Heart right ventricle (tissue), 16 donors: ENCODE measurements around the gene PSMC3. TPM values are rescaled to one million over a fixed set of nuclear protein-coding genes. Genes with fewer than 3 reads are reported as not detected.

Source experiments
- ATAC-seq, 8 donors: fragments of 200-7000 bp; cut with Tn5 transposase; one replicate each; pipeline ENCODE4 v1.9.1; 2020; ENCODE audit warnings: mild to moderate bottlenecking in 8 of 8, moderate library complexity in 8 of 8, moderate number of reproducible peaks in 1 of 8
- DNase-seq, 2 donors: peaks; one replicate each; pipeline ENCODE4 v3.0.0-alpha.2; 2020
- H3K27ac ChIP-seq, 10 donors: fragments of 200-600 bp; sonication (generic) in 2 of 10; one replicate each; pipeline versions ENCODE4 v1.5.0 to v1.8.0; 2020 to 2022; ENCODE audit warnings: mild to moderate bottlenecking in 3 of 10
- H3K27me3 ChIP-seq, 7 donors: fragments of 200-600 bp; one replicate each; pipeline ENCODE4 v1.8.0; 2021 to 2022; ENCODE audit warnings: mild to moderate bottlenecking in 2 of 7
- H3K36me3 ChIP-seq, 9 donors: fragments of 200-600 bp; sonication (generic) in 1 of 9; one replicate each; pipeline versions ENCODE4 v1.5.0 to v1.8.0; 2020 to 2022; ENCODE audit warnings: mild to moderate bottlenecking in 2 of 9
- H3K4me1 ChIP-seq, 9 donors: fragments of 200-600 bp; sonication (generic) in 1 of 9; one replicate each; pipeline versions ENCODE4 v1.5.0 to v1.8.0; 2020 to 2022; ENCODE audit warnings: mild to moderate bottlenecking in 4 of 9
- H3K4me3 ChIP-seq, 10 donors: fragments of 200-600 bp; sonication (generic) in 2 of 10; one replicate each; pipeline versions ENCODE4 v1.5.0 to v1.8.0; 2020 to 2022; ENCODE audit warnings: mild to moderate bottlenecking in 7 of 10, moderate library complexity in 2 of 10
- H3K9me3 ChIP-seq, 11 donors: fragments of 200-600 bp in 10 of 11; sonication (generic) in 2 of 11; one replicate each; pipeline versions ENCODE4 v1.5.0 to v1.8.0; 2013 to 2022; ENCODE audit warnings: mild to moderate bottlenecking in 2 of 11, control low read depth in 1 of 11, moderate library complexity in 1 of 11
- WGBS, 2 donors: extraction: QIAGEN DNeasy Blood & Tissue Kit; methylation state at CpG; one replicate each; pipeline ENCODE4 v1.1.7; 2013; ENCODE audit warnings: inconsistent platforms in 1 of 2; 5-methylcytosine and 5-hydroxymethylcytosine counted together
- intact Hi-C, 10 donors: fragments of 100-400 bp; cut with DNase I; formaldehyde crosslinking; loops; one replicate each; pipeline versions ENCODE4 v1.11.1 to v1.14.2; 2022
- polyA plus RNA-seq, 2 donors: library from polyadenylated mRNA; stranded (reverse); fragments of 200-250 nt; gene quantifications; one replicate each; pipeline ENCODE4 v1.2.3, GENCODE V29; 2013
- total RNA-seq, 10 donors: library from RNA; stranded (reverse); fragmentation: NEBNext Ultra II Directional in 3 of 10; extraction: Animal tissue kit (Norgen Biotek cat#: 25700) in 3 of 10; gene quantifications; one replicate each; pipeline versions ENCODE4 v1.2.1 to v1.2.4, GENCODE V29; 2021 to 2023
- TF ChIP-seq, protein P1 (sequence below), 9 donors: fragments of 200-600 bp; sonication (generic) in 2 of 9; IDR thresholded peaks; one replicate each; pipeline versions ENCODE4 v1.5.0 to v1.8.0; 2021 to 2022; ENCODE audit warnings: antibody characterized with exemption in 9 of 9, mild to moderate bottlenecking in 5 of 9, moderate library complexity in 1 of 9
- donor health status: Arrhythmogenic right ventricular cardiomyopathy.
- donor health status: ischemic (EF 13 %, LVEDD 7.1; RV severe dilation, severe dysfunction).
- donor health status: healthy with polysubstance abuse.
- donor health status: DM: no; HTN: yes; CAD: no.
- donor health status: DM: no; HTN: no; CAD: no.
- donor health status: ischemic (EF 25% LVEDD 6.9; RV normal size, moderate dysfunction).
- donor health status: ischemic (EF 25% LVEDD 5.7; RV mildly dilated, moderate dysfunction).
- donor health status: healthy.
- donor health status: DM: yes; HTN: yes; CAD: no.
- donor health status: Ischemic cardiomyopathy.
- donor health status: ischemic (EF 35%, LVEDD 5.7; RV mildly dilated, moderate dysfunction).
- donor health status: nonischemic (EF 11% LVEDD 7.7; RV severe dilation, severe dysfunction).
- donor health status: DM: yes; HTN: yes; CAD: no.
- donor health status: PGD.
- donor health status: ischemic (EF 29% LVEDD 5.4; RV normal size, mild dysfunction).
- donor health status: nonischemic (EF 23%, LVEDD 6.1; RV moderate dilation, normal function).

The PSMC3 gene
- total and polyA plus RNA-seq, 12 donors = 129 to 272 (median 148) TPM

DNA sequence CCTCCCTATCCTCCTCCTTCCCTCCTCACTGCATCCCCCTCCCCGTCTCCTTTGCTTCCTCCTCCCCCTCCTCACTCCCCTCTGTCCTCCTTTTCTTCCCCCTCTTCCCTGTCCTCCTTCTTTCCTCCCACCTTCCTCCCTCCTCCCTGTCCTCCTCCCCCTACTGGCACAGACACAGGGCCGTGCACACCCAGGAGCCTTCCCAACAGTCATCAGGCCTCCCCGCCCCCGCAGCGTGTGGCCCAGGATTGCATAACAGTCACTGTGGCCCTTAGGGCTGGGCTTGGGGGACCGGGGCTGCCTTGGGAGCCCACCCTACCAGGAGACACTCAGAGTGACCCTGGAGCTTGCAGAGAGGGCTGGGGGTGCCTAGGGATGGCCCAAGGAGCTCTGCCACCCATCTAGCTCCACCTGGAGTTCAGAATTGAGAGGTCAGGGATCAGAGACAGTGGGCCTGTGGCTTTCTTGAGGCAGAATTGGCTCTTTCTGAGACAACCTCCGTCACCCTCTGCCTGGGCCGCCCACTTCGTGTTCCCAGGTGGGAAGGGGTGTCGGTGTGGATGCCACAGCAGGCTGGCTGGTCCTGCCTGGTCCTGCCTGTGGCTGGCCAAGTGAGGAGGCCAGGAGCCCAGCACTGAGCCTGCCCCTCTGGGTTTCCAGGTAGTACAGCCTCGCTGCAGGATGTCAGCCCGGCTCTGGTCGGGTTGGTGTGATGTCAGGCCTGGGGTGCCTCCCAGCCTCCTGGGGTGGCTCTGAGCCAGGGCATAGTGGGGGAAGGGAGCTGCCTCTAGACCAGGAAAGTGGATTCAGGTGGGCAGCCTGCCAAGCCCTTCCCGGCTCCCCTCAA, 49.5 kb downstream of the PSMC3 start:
- Histone ChIP-seq H3K4me1 (peaks cover 0 to 27% (median 0%) of the 10 kb centered on the region in 9 donors), H3K9me3 (no peaks in the 10 kb centered on the region), H3K36me3 (peaks cover 0 to 39% (median 0%) of the 10 kb centered on the region in 9 donors), H3K4me3 (peak overlapping the region in 9 of 10 donors; percentile 16 to 66 (median 41)), H3K27me3 (no peaks in the 10 kb centered on the region), H3K27ac (peak overlapping the region in 7 of 10 donors; percentile 20 to 98 (median 68))
- DNase-seq = no peak
- WGBS, 2 donors = 76 to 81% methylated on average over 14 of the region's 14 CpGs
- ATAC-seq = peak in 5 of 8 donors; percentile 31 to 51 (median 45)
- TF ChIP-seq, protein P1, sequence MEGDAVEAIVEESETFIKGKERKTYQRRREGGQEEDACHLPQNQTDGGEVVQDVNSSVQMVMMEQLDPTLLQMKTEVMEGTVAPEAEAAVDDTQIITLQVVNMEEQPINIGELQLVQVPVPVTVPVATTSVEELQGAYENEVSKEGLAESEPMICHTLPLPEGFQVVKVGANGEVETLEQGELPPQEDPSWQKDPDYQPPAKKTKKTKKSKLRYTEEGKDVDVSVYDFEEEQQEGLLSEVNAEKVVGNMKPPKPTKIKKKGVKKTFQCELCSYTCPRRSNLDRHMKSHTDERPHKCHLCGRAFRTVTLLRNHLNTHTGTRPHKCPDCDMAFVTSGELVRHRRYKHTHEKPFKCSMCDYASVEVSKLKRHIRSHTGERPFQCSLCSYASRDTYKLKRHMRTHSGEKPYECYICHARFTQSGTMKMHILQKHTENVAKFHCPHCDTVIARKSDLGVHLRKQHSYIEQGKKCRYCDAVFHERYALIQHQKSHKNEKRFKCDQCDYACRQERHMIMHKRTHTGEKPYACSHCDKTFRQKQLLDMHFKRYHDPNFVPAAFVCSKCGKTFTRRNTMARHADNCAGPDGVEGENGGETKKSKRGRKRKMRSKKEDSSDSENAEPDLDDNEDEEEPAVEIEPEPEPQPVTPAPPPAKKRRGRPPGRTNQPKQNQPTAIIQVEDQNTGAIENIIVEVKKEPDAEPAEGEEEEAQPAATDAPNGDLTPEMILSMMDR (IDR thresholded peaks at IDR 0.05) = no peak
- intact Hi-C loops = loop anchor here in 5 of 10 donors (5.0 to 10.0 kb wide), 4 partner anchors 71 to 478 kb away; partner anchors contain the start of gene RAPSN (in 1 of the 5)

DNA sequence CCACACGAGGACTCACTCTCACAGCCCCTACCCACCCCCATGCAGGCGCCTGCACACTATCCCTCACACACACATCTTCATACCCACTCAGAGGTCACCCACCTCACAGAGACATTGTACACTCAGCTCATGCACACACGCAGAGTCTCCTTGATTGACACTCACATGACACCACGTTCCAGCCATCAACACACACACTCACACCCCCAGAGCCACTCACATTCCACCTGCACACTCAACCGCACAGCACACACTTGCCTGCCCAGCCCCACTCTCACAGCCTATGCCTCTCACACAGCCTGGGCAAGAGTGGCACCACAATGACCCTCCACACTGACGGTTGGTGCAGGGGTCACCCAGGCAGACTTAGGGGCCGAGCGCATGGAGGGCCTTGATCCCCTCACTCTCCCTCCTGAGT, 50.1 kb downstream of the PSMC3 start:
- DNase-seq = no peak
- 82% methylated on average over 8 of the region's 8 CpGs for WGBS, 2 donors
- H3K4me3 ChIP-seq = peak overlapping the region in 6 of 10 donors; percentile 7 to 66 (median 44)
- no peaks in the 10 kb centered on the region for H3K27me3 ChIP-seq
- H3K9me3 ChIP-seq = no peaks in the 10 kb centered on the region
- H3K36me3 ChIP-seq = peaks cover 0 to 42% (median 0%) of the 10 kb centered on the region in 9 donors
- H3K27ac ChIP-seq = peak overlapping the region in 2 of 10 donors; percentile 84 to 98
- intact Hi-C loops = loop anchor here in 5 of 10 donors (5.0 to 10.0 kb wide), 4 partner anchors 71 to 479 kb away; partner anchors contain the start of gene RAPSN (in 1 of the 5)
- ATAC-seq = no peak
- TF ChIP-seq, protein P1 (IDR thresholded peaks at IDR 0.05) = no peak
- H3K4me1 ChIP-seq = peaks cover 0 to 27% (median 0%) of the 10 kb centered on the region in 9 donors

DNA sequence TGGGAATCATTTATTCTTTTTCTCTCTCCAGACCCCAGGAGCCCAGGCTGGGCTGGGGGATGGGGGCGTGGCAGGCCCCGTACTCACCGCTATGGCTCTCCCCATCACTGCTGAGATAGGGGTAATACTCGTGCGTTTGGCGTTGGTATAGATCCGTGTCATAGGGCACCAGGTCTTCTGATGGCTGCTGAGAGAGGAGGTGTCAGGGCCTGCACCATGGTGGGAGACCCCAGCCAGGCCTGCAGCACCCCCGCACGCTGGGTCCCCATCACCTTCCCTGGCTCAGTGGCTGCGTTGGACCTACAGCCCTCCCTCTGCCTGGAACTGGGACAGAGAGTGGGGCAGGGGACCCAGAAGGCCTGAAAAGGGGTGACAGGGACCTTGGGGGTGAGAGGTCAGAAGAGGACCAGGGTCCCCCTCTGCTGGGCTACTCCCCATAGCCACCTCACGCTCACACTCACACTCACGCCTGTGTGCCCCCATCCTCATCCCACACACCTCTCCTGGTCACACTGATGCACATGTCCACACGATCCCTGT, 50.6 kb downstream of the PSMC3 start:
- intact Hi-C loops = loop anchor here in 8 of 10 donors (2.0 to 10.0 kb wide), 7 partner anchors 33 to 479 kb away; partner anchors contain the start of genes RAPSN (in 1 of the 8) and SLC39A13 (in 1 of the 8)

More for the DNA sequence above, 50.6 kb downstream of the PSMC3 start:
- no peaks in the 10 kb centered on the region for H3K9me3 ChIP-seq
- peak overlapping the region in 2 of 10 donors; percentile 84 to 98 for H3K27ac ChIP-seq
- 89 to 97% methylated on average over 13 of the region's 13 CpGs for WGBS, 2 donors
- DNase-seq = no peak
- no peak for ATAC-seq
- H3K27me3 ChIP-seq = no peaks in the 10 kb centered on the region
- peak overlapping the region in 5 of 10 donors; percentile 7 to 66 (median 43) for H3K4me3 ChIP-seq
- peaks cover 0 to 44% (median 0%) of the 10 kb centered on the region in 9 donors for H3K36me3 ChIP-seq
- H3K4me1 ChIP-seq = peaks cover 0 to 31% (median 0%) of the 10 kb centered on the region in 9 donors
- TF ChIP-seq, protein P1 (IDR thresholded peaks at IDR 0.05) = no peak
